Liver (tissue), 9 donors: ENCODE data around the gene BID. TPM values are rescaled to one million over a fixed set of nuclear protein-coding genes. Genes with fewer than 3 reads are reported as not detected.

ENCODE experiments used
- DNase-seq: peaks from one replicate; pipeline ENCODE4 v3.0.0-alpha.2; 2017; ENCODE audit warnings: low spot score
- H3K27ac ChIP-seq, 2 donors: one replicate each; pipeline ENCODE4 v1.7.0; 2013; ENCODE audit warnings: inconsistent platforms in 2 of 2, low read length in 2 of 2, control low read depth in 1 of 2, low read depth in 1 of 2, mild to moderate bottlenecking in 1 of 2
- H3K27me3 ChIP-seq, 4 donors: one replicate each; pipeline versions ENCODE4 v1.6.1 to v1.7.0; 2013; ENCODE audit warnings: low read length in 3 of 4, inconsistent platforms in 1 of 4, mild to moderate bottlenecking in 1 of 4, moderate library complexity in 1 of 4; ENCODE audit not compliant: control insufficient read depth in 4 of 4, insufficient read depth in 4 of 4
- H3K36me3 ChIP-seq, 4 donors: one replicate each; pipeline versions ENCODE4 v1.6.1 to v1.7.0; 2013; ENCODE audit warnings: low read length in 3 of 4, mild to moderate bottlenecking in 3 of 4, low read depth in 1 of 4, moderate library complexity in 1 of 4; ENCODE audit not compliant: control insufficient read depth in 4 of 4, insufficient read depth in 3 of 4
- H3K4me1 ChIP-seq, 4 donors: one replicate each; pipeline versions ENCODE4 v1.6.1 to v1.7.0; 2013; ENCODE audit warnings: low read length in 3 of 4, mild to moderate bottlenecking in 3 of 4, moderate library complexity in 1 of 4; ENCODE audit not compliant: control insufficient read depth in 4 of 4, insufficient read depth in 4 of 4
- H3K4me3 ChIP-seq, 3 donors: one replicate each; pipeline versions ENCODE4 v1.6.1 to v1.7.0; 2013; ENCODE audit warnings: low read length in 3 of 3, control low read depth in 1 of 3, low read depth in 1 of 3, mild to moderate bottlenecking in 1 of 3
- H3K9ac ChIP-seq, 2 donors: one replicate each; pipeline ENCODE4 v1.7.0; 2013; ENCODE audit warnings: low read length in 2 of 2, mild to moderate bottlenecking in 2 of 2, moderate library complexity in 2 of 2, control low read depth in 1 of 2, low read depth in 1 of 2
- H3K9me3 ChIP-seq, 4 donors: one replicate each; pipeline versions ENCODE4 v1.6.1 to v1.7.0; 2013; ENCODE audit warnings: low read length in 3 of 4; ENCODE audit not compliant: control insufficient read depth in 4 of 4
- EGR1 ChIP-seq, 2 donors: IDR thresholded peaks; 2 replicates each; pipeline ENCODE4 v1.6.1; 2016 to 2018; ENCODE audit warnings: antibody characterized with exemption in 2 of 2, low read depth in 2 of 2
- FOXA1 ChIP-seq: IDR thresholded peaks from 2 replicates; pipeline ENCODE4 v1.6.1; 2016; ENCODE audit warnings: antibody characterized with exemption
- FOXA2 ChIP-seq: IDR thresholded peaks from 2 replicates; pipeline ENCODE4 v1.6.1; 2016; ENCODE audit warnings: antibody characterized with exemption
- GABPA ChIP-seq, 2 donors: IDR thresholded peaks in 1 of 2; conservative IDR thresholded peaks in 1 of 2; 2 replicates each; pipeline ENCODE4 v1.6.1; 2016; ENCODE audit warnings: antibody characterized with exemption in 2 of 2, mild to moderate bottlenecking in 1 of 2, moderate library complexity in 1 of 2
- HNF4A ChIP-seq, 2 donors: conservative IDR thresholded peaks; 2 replicates each; pipeline ENCODE4 v1.6.1; 2016; ENCODE audit warnings: antibody characterized with exemption in 2 of 2, mild to moderate bottlenecking in 2 of 2
- HNF4G ChIP-seq: IDR thresholded peaks from 2 replicates; pipeline ENCODE4 v1.6.1; 2016; ENCODE audit warnings: antibody characterized with exemption
- JUND ChIP-seq, 2 donors: IDR thresholded peaks; 2 replicates each; pipeline ENCODE4 v1.6.1; 2016; ENCODE audit warnings: antibody characterized with exemption in 2 of 2
- MAX ChIP-seq: IDR thresholded peaks from 2 replicates; pipeline ENCODE4 v1.6.1; 2016; ENCODE audit warnings: antibody characterized with exemption
- NR2F2 ChIP-seq: IDR thresholded peaks from 2 replicates; pipeline ENCODE4 v1.6.1; 2016; ENCODE audit warnings: antibody characterized with exemption
- RAD21 ChIP-seq, 2 donors: IDR thresholded peaks; 2 replicates each; pipeline ENCODE4 v1.6.1; 2016; ENCODE audit warnings: antibody characterized with exemption in 2 of 2, mild to moderate bottlenecking in 2 of 2
- REST ChIP-seq: IDR thresholded peaks from 2 replicates; pipeline ENCODE4 v1.6.1; 2016; ENCODE audit warnings: antibody characterized with exemption, mild to moderate bottlenecking
- RXRA ChIP-seq, 2 donors: IDR thresholded peaks; 2 replicates each; pipeline ENCODE4 v1.6.1; 2017 to 2018; ENCODE audit warnings: antibody characterized with exemption in 2 of 2, mild to moderate bottlenecking in 1 of 2
- SP1 ChIP-seq: IDR thresholded peaks from 2 replicates; pipeline ENCODE4 v1.6.1; 2018; ENCODE audit warnings: antibody characterized with exemption, mild to moderate bottlenecking
- TAF1 ChIP-seq: conservative IDR thresholded peaks from 2 replicates; pipeline ENCODE4 v1.6.1; 2016; ENCODE audit warnings: antibody characterized with exemption, mild to moderate bottlenecking
- YY1 ChIP-seq: IDR thresholded peaks from 2 replicates; pipeline ENCODE4 v1.6.1; 2016; ENCODE audit warnings: antibody characterized with exemption, mild to moderate bottlenecking
- ZBTB33 ChIP-seq: IDR thresholded peaks from 2 replicates; pipeline ENCODE4 v1.6.1; 2016; ENCODE audit warnings: antibody characterized with exemption
- WGBS: extraction: QIAGEN DNeasy Blood & Tissue Kit; methylation state at CpG from one replicate; pipeline ENCODE4 v1.1.7; 2013; 5-methylcytosine and 5-hydroxymethylcytosine counted together
- polyA plus RNA-seq, 2 donors: library from polyadenylated mRNA; stranded (reverse) in 1 of 2; unstranded in 1 of 2; fragments of 200-250 nt in 1 of 2; fragments of >200 nt in 1 of 2; fragmentation: Nextera tagmentation in 1 of 2; extraction: Ambion mirVana in 1 of 2; gene quantifications; one replicate each; pipeline versions ENCODE4 v1.2.1 to v1.2.3, GENCODE V29; 2013 to 2015
- total RNA-seq, 2 donors: library from RNA; depleted of rRNA; stranded (reverse); fragments of >200 nt; gene quantifications; one replicate each; pipeline ENCODE4 v1.2.3, GENCODE V29; 2014
- TF ChIP-seq, protein P1 (sequence below): IDR thresholded peaks from 2 replicates; pipeline ENCODE4 v1.6.1; 2016; ENCODE audit warnings: antibody characterized with exemption
- TF ChIP-seq, protein P2 (sequence below): fragments of 150-350 bp; IDR thresholded peaks from 2 replicates; pipeline ENCODE4 v1.5.1; 2017; ENCODE audit warnings: improper control_type of control experiment, low read depth, low read length; ENCODE audit not compliant: missing input control
- donor health status: healthy.
- donor health status: healthy.
- donor health status: healthy.
- donor health status: healthy.
- donor health status: healthy.

BID gene
- total and polyA plus RNA-seq, 4 donors = 28.7 to 66.9 (median 52.6) TPM

- H3K9ac ChIP-seq = peak overlapping the region in 1 of 2 donors; percentile 61
Measured at GRCh38 chr22:17777717-17778044, 3.4 kb upstream of the BID start.

GRCh38 chr22:17777005-17777716 lies 2.9 kb upstream of the BID start:
- DNase-seq = no peak
- WGBS = 30% methylated on average over 27 of the region's 27 CpGs
- Histone ChIP-seq H3K36me3 (no peaks in the 10 kb centered on the region), H3K4me3 (peak overlapping the region; percentile 14 to 35 (median 24)), H3K27ac (peak overlapping the region; percentile 70 to 82), H3K27me3 (no peaks in the 10 kb centered on the region), H3K4me1 (peaks cover 15 to 39% (median 26%) of the 10 kb centered on the region in 4 donors), H3K9ac (peak overlapping the region in 1 of 2 donors; percentile 61), H3K9me3 (no peaks in the 10 kb centered on the region)
- TF ChIP-seq RXRA (IDR thresholded peaks at IDR 0.05) (peak; percentile 78 to 81), YY1 (peak; percentile 35), JUND (IDR thresholded peaks at IDR 0.05) (peak; percentile 15 to 42), MAX (peak; percentile 26), GABPA (IDR thresholded peaks at IDR 0.05 in 1 of 2, conservative IDR thresholded peaks at IDR 0.05 in 1 of 2) (peak; percentile 58 to 81), FOXA2 (no peak), RAD21 (IDR thresholded peaks at IDR 0.05) (peak in 1 of 2 donors; percentile 28), EGR1 (IDR thresholded peaks at IDR 0.05; ENCODE audit: low read depth in 2 of 2) (peak in 1 of 2 donors; percentile 57), ZBTB33 (no peak), HNF4G (no peak), REST (peak; percentile 52), SP1 (peak; percentile 42), TAF1 (no peak), FOXA1 (no peak), HNF4A (conservative IDR thresholded peaks at IDR 0.05) (peak; percentile 20 to 27), NR2F2 (peak; percentile 93)
- TF ChIP-seq, protein P1, sequence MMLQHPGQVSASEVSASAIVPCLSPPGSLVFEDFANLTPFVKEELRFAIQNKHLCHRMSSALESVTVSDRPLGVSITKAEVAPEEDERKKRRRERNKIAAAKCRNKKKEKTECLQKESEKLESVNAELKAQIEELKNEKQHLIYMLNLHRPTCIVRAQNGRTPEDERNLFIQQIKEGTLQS = no peak
- TF ChIP-seq, protein P2, sequence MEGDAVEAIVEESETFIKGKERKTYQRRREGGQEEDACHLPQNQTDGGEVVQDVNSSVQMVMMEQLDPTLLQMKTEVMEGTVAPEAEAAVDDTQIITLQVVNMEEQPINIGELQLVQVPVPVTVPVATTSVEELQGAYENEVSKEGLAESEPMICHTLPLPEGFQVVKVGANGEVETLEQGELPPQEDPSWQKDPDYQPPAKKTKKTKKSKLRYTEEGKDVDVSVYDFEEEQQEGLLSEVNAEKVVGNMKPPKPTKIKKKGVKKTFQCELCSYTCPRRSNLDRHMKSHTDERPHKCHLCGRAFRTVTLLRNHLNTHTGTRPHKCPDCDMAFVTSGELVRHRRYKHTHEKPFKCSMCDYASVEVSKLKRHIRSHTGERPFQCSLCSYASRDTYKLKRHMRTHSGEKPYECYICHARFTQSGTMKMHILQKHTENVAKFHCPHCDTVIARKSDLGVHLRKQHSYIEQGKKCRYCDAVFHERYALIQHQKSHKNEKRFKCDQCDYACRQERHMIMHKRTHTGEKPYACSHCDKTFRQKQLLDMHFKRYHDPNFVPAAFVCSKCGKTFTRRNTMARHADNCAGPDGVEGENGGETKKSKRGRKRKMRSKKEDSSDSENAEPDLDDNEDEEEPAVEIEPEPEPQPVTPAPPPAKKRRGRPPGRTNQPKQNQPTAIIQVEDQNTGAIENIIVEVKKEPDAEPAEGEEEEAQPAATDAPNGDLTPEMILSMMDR = no peak

More at GRCh38 chr22:17777717-17778044, 3.4 kb upstream of the BID start:
- Histone ChIP-seq H3K27me3 (no peaks in the 10 kb centered on the region), H3K36me3 (no peaks in the 10 kb centered on the region), H3K27ac (peak overlapping the region; percentile 70 to 82), H3K4me1 (peaks cover 14 to 34% (median 21%) of the 10 kb centered on the region in 4 donors), H3K9me3 (no peaks in the 10 kb centered on the region), H3K4me3 (peak overlapping the region in 2 of 3 donors; percentile 24 to 35)
- TF ChIP-seq NR2F2 (no peak), RAD21 (IDR thresholded peaks at IDR 0.05) (no peak), YY1 (no peak), FOXA1 (no peak), JUND (IDR thresholded peaks at IDR 0.05) (peak in 1 of 2 donors; percentile 0), FOXA2 (no peak)
- WGBS = 34% methylated on average over 6 of the region's 6 CpGs
- DNase-seq = no peak
